ENCODE data around the gene TECPR2. TPM values are rescaled to one million over a fixed set of nuclear protein-coding genes. Genes with fewer than 3 reads are reported as not detected.

The TECPR2 gene
- total and polyA plus RNA-seq, 10 donors: 1.1 to 46.6 (median 26.7) TPM

- H3K27ac ChIP-seq: no peak overlapping the region
- WGBS, 5 donors: 86 to 98% (median 96%) methylated on average over 9 to 15 of the region's 15 CpGs
- peak; percentile 53 for DNase-seq
- TF ChIP-seq POLR2A (IDR thresholded peaks at IDR 0.05) (no peak), POLR2AphosphoS5 (IDR thresholded peaks at IDR 0.05) (peak in 1 of 3 donors; percentile 15)
- TF ChIP-seq, protein P1, sequence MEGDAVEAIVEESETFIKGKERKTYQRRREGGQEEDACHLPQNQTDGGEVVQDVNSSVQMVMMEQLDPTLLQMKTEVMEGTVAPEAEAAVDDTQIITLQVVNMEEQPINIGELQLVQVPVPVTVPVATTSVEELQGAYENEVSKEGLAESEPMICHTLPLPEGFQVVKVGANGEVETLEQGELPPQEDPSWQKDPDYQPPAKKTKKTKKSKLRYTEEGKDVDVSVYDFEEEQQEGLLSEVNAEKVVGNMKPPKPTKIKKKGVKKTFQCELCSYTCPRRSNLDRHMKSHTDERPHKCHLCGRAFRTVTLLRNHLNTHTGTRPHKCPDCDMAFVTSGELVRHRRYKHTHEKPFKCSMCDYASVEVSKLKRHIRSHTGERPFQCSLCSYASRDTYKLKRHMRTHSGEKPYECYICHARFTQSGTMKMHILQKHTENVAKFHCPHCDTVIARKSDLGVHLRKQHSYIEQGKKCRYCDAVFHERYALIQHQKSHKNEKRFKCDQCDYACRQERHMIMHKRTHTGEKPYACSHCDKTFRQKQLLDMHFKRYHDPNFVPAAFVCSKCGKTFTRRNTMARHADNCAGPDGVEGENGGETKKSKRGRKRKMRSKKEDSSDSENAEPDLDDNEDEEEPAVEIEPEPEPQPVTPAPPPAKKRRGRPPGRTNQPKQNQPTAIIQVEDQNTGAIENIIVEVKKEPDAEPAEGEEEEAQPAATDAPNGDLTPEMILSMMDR (IDR thresholded peaks at IDR 0.05 in 8 of 11, conservative IDR thresholded peaks at IDR 0.05 in 3 of 11): no peak
- no peaks in the 10 kb centered on the region for H3K27me3 ChIP-seq (replicated peaks in 1 of 7)
- no peak overlapping the region for H3K4me3 ChIP-seq
- no peaks in the 10 kb centered on the region for H3K4me1 ChIP-seq
- no peaks in the 10 kb centered on the region for H3K9me3 ChIP-seq
- H3K36me3 ChIP-seq: peaks cover 0 to 80% (median 14%) of the 10 kb centered on the region in 6 donors
- intact Hi-C loops (cut with DNase I; ENCODE audit: low total_unique reads): no loop called here
Observed at GRCh38 chr14:102493585-102493984, 130.8 kb downstream of the TECPR2 start.

DNA sequence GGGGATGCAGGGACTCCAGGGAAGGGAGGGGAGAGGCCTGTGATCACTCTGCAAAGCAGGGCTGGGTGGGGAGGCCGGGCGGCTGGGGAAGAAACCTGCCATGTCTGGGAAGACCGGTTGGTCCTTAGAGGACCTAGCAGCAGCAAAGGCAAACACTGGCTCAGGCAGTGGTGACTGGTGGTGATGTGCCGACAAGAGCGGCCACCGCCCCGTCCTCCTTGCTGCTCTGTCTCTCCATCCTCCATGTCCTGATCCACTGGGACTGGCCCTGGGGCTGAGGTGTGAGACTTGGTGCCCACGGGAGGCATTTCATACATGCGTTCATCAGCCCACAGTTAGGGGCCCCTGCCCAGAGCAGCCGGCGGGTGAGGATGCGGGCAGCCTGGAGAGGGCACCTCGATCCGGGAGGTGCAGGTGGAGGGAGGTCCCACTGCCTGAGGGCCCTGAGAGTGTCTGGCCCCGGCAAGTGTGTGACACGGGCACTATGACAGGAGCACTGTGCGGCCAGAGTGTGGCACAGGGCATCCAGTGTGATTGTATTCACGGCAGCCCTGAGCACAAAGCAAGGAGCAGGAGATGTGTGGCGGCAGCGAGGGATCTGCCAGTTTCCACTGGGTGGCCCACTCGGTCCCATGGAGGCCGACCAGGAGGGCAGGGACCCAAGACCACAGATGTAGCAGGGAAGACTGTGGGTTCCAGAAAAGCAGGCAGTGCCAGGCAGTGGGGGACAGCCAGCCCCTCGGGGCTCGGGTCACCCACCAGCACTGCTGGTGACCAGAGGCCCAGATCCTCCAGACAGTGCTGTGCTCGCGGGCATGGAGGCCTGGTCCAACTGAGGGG is 133.0 kb downstream of the TECPR2 start:
- no peak overlapping the region for H3K27ac ChIP-seq
- peak in 1 of 3 donors; percentile 6 for TF ChIP-seq POLR2AphosphoS5 (IDR thresholded peaks at IDR 0.05)
- TF ChIP-seq, protein P1 (IDR thresholded peaks at IDR 0.05 in 8 of 11, conservative IDR thresholded peaks at IDR 0.05 in 3 of 11): no peak
- intact Hi-C loops (cut with DNase I; ENCODE audit: low total_unique reads): no loop called here
- H3K9me3 ChIP-seq: no peaks in the 10 kb centered on the region
- WGBS, 5 donors: 88 to 96% (median 94%) methylated on average over 12 to 26 of the region's 26 CpGs
- peaks cover 0 to 14% (median 2%) of the 10 kb centered on the region in 6 donors for H3K4me1 ChIP-seq
- H3K27me3 ChIP-seq (replicated peaks in 1 of 7): no peaks in the 10 kb centered on the region
- H3K4me3 ChIP-seq: no peak overlapping the region
- H3K36me3 ChIP-seq: peaks cover 0 to 94% (median 24%) of the 10 kb centered on the region in 6 donors
- no peak for DNase-seq

GRCh38 chr14:102496331-102496691 is 133.6 kb downstream of the TECPR2 start:
- DNase-seq: no peak
- TF ChIP-seq POLR2AphosphoS5 (IDR thresholded peaks at IDR 0.05): no peak
- TF ChIP-seq, protein P1 (IDR thresholded peaks at IDR 0.05 in 8 of 11, conservative IDR thresholded peaks at IDR 0.05 in 3 of 11): no peak
- TF ChIP-seq POLR2A (IDR thresholded peaks at IDR 0.05): no peak
- intact Hi-C loops (cut with DNase I; ENCODE audit: low total_unique reads): no loop called here
- Histone ChIP-seq H3K27ac (no peak overlapping the region), H3K36me3 (peaks cover 0 to 91% (median 24%) of the 10 kb centered on the region in 6 donors), H3K9me3 (no peaks in the 10 kb centered on the region), H3K4me1 (peaks cover 0 to 18% (median 2%) of the 10 kb centered on the region in 6 donors), H3K27me3 (replicated peaks in 1 of 7) (no peaks in the 10 kb centered on the region), H3K4me3 (no peak overlapping the region)
- WGBS, 5 donors: 93 to 97% (median 95%) methylated on average over 3 to 11 of the region's 11 CpGs

GRCh38 chr14:102496958-102497744 is 134.4 kb downstream of the TECPR2 start:
- TF ChIP-seq POLR2AphosphoS5 (IDR thresholded peaks at IDR 0.05): peak in 1 of 3 donors; percentile 24
- no peak for TF ChIP-seq POLR2A (IDR thresholded peaks at IDR 0.05)
- 95 to 98% (median 97%) methylated on average over 28 to 42 of the region's 42 CpGs for WGBS, 5 donors
- no peak overlapping the region for H3K4me3 ChIP-seq
- intact Hi-C loops (cut with DNase I; ENCODE audit: low total_unique reads): no loop called here
- no peaks in the 10 kb centered on the region for H3K27me3 ChIP-seq (replicated peaks in 1 of 7)
- no peak overlapping the region for H3K27ac ChIP-seq
- DNase-seq: no peak
- peaks cover 0 to 89% (median 24%) of the 10 kb centered on the region in 6 donors for H3K36me3 ChIP-seq
- H3K9me3 ChIP-seq: no peaks in the 10 kb centered on the region
- H3K4me1 ChIP-seq: peaks cover 0 to 18% (median 2%) of the 10 kb centered on the region in 6 donors

Data from spleen (tissue), 11 donors.